HG03378 (cell line): Measurements from ENCODE around the gene GPR89B.
"Not testable (repeated sequence)": the region's sequence is repeated elsewhere in the genome, so short reads cannot be mapped to it uniquely, and the experiment has no call there.

Experiments
- ATAC-seq: cut with Tn5 transposase; IDR thresholded peaks from one replicate; pipeline ENCODE4 v1.9.1; 2021; ENCODE audit warnings: mild to moderate bottlenecking, moderate library complexity; ENCODE audit not compliant: unreplicated experiment

Gene GPR89B

GRCh38 chr1:147935296-147935695, 7.1 kb downstream of the GPR89B start:
- ATAC-seq = not testable (repeated sequence)

- not testable (repeated sequence) for ATAC-seq
Observed at GRCh38 chr1:147940456-147940855, 12.2 kb downstream of the GPR89B start.

DNA sequence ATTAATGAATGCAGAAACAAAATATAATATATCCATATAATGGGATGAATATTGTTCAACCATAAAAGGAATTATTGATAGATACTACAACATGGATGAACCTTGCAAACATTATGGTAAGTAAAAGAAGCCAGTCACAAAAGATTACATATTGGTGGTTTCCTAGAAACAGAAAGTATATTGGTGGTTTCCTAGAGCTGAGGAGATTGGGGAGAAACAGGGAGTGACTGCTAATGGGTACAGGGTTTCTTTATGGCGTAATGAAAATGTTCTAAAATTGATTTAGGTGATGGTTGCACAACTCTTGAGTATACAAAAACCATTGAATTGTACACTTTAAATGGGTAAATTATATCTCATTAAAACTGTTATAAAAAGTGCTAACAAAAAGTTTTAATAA, 14.3 kb downstream of the GPR89B start:
- not testable (repeated sequence) for ATAC-seq

GRCh38 chr1:147949517-147949916, 21.3 kb downstream of the GPR89B start:
- ATAC-seq = not testable (repeated sequence)

DNA sequence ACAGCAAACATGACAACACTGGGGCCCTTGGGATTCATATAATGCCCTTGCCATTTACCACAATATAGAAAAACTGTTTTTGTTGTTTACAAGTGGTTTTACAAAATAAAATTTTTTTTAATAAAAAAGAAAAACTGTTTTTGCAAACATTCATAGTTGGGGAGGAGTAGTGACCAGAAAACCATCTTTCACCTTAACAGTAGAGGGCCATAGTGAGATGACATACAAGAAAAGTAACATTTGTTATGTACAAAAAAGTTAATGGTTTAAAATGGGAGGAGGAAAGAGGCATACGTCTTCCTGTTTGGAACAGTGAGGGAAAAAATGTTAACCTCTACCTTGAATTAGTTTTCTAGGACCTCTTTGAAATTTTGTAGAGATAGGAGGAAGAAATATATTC, 30.7 kb downstream of the GPR89B start:
- not testable (repeated sequence) for ATAC-seq

- ATAC-seq = not testable (repeated sequence)
Observed at GRCh38 chr1:147959680-147960079, 31.5 kb downstream of the GPR89B start.

DNA sequence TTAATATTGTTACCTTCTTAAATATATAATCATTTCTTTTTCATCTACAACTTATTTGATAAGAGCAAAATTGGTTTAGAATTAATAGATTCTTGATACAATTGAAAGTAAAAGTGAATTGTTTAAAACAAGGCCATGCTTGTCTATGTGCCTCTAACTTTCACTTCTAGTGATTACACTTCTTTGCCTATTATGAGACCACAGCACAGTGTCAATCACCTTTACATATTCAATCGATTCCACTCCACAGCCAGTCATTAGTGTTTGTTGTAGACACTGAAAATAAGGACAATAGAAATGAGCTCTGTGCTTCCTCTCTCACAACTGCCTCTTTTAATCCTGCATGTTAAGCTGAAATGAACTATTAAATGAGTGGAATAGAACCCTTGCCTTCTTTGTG, 36.4 kb downstream of the GPR89B start:
- not testable (repeated sequence) for ATAC-seq

- ATAC-seq = not testable (repeated sequence)
Observed at GRCh38 chr1:147966657-147967056, 38.4 kb downstream of the GPR89B start.

DNA sequence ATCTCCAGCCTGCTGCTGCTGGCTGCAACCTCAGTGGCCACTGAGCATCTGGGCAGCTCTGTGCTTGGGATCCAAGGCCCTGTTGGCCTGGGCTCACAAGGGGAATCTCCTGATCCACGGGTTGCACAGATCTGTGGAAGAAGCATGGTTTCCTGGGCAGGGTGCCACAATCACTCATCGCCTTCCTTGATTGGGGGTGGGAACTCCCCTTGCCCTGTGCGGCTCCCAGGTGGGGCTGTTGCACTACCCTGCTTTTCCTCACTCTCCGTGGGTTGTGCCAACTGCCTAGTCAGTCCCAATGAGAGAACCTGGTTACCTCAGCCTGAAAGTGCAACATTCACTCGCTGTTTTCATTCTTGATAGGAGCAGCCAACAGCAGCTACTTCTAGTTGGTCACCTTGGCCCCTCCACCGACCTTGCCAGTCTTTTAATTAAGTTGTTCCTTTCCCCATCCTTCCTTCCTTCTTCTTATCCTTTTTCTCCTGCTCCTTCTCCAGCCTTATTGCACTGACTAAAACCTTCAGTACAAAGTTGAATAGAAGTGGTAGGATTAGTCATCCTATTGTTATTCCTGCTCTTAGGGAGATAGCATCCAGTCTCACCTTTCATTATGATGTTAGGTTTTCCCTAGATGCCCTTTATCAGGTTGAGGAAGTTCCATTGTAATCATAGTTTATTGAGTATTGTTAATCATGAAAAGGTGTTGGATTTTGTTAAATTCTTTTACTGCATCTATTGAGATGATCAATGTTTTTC, 50.9 kb downstream of the GPR89B start:
- ATAC-seq = not testable (repeated sequence)

DNA sequence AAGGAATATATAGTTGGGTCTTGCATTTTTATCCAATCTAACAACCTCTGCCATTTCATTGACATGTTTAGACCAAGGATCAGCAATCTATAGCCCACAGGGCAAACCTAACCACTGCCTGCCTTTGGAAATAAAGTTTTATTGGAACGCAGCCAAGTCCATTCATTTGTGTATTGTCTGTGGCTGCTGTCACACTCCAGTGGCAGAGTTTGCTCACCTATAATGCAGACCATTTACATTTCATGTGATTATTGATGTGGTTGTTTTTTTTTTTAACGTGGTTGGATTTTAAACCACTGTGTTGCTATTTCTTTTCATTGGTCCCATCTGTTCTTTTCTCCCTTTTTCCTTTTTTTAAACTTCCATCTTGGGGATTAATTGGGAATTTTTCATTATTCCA, 57.2 kb downstream of the GPR89B start:
- not testable (repeated sequence) for ATAC-seq

DNA sequence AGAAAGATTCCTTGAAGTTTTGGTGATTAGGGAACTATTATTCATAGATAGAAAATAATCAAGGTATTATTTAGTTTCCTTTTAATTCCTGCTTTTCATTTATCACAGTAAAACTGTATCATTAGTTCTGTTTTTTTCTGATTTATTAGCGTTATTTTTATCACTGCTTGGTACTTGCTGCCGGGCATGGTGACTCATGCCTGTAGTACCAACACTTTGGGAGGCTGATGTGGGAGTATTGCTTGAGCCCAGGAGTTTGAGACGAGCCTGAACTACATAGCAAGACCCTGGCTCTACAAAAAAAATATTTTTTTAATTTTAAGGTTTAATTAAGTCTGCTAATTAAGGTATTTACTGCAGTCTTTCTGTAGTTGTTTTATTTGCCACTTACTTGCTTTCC, 59.7 kb downstream of the GPR89B start:
- not testable (repeated sequence) for ATAC-seq

DNA sequence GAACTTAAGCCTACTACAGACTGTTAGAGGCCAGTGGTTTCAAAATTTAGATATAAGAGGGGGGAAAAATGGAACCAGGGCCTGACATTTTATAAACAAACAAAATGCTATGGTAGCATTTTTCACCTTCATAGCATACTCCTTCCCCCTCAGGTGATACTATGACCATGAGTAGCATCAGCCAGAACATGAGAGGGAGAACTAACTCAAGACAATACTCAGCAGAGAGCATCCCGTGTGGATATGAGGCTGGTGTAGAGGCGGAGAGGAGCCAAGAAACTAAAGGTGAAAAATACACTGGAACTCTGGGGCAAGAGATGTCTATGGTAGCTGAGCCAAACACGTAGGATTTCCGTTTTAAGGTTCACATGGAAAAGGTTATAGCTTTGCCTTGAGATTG, 64.7 kb downstream of the GPR89B start:
- not testable (repeated sequence) for ATAC-seq

GRCh38 chr1:147993400-147993799, 65.2 kb downstream of the GPR89B start:
- ATAC-seq = not testable (repeated sequence)

GRCh38 chr1:147993825-147994615, 65.8 kb downstream of the GPR89B start:
- not testable (repeated sequence) for ATAC-seq

DNA sequence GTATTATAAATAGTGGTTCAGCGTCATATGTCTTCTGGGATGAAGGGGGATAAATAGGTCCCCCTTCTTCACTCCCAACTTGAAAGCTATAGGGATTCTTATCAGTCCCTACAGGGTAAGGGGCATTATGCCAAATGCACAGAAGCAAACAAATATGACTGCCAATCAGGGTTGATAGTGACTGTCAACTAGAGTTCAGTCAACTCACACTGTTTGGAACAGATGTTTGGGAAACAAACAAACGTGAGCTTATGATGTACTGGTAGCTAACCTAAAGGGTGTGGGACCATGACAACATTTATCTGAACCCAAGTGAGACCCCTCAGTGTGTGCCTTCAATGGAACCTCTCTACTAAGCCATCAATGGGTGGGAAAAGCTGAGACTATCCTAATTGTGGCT, 67.9 kb downstream of the GPR89B start:
- ATAC-seq = not testable (repeated sequence)

DNA sequence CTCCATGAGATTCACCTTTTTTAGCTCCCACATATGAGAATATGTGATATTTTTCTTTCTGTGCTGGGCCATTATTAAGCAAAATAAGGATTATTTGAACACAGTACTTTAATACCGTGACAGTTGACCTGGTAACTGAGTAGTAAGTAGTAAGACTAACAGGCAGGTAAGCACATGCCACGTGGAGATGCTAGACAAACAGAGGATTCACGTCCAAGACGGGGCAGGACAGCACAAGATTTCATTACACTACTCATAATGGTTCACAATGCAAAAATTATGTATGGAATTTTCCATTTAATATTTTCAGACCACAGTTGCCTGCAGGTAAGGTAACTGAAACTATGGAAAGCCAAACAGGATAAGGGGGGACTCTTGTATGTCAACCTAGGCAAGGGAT, 79.5 kb downstream of the GPR89B start:
- not testable (repeated sequence) for ATAC-seq

GRCh38 chr1:148010527-148010926, 82.3 kb downstream of the GPR89B start:
- ATAC-seq = no peak

DNA sequence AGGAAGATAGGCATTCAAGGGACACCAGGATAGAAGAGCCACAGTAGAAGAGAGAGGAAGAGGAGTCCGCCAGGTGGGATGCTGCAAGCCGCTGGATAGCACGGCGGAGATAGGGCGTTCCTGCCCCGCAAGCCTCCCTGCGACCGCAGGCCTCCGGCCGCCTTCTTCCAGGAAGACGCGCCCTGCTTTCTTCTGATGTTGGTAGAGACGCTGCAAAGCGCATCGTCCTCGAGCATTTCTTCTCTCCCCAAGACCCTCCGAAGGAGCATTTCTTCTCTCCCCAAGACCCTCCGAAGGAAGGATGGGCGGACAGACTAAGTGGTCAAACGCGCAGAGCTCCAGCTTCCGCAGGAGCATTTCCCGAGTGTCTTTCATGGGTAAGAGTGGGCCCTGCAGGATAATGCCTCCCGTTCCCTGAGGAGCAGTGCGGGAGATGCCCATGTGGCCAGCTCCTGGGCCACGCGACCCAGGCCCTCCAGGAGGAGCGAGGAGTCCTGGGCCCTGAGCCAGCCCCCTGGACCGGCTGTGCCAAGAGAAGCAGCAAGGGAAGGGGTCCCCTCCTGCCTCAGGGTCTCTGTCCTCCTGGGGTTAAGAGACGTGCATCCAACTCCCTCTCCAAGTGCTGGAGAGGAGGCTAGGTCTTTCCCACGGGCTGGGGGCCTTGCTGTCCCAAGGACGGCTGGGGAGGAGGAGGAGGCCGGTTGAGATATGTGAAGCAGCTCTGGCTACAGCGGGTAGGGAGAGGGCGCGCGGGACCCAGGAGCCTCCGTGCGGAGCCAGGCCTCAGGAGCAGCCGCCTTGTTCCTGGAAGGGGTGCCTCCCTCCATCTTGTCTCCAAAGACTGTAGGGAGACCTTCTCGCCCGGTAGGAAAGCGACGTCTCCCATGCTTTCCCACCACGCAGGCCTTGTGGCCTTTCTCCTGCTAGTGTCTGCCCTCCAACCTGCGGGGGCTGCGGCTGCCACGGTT, 85.2 kb downstream of the GPR89B start:
- not testable (repeated sequence) for ATAC-seq

DNA sequence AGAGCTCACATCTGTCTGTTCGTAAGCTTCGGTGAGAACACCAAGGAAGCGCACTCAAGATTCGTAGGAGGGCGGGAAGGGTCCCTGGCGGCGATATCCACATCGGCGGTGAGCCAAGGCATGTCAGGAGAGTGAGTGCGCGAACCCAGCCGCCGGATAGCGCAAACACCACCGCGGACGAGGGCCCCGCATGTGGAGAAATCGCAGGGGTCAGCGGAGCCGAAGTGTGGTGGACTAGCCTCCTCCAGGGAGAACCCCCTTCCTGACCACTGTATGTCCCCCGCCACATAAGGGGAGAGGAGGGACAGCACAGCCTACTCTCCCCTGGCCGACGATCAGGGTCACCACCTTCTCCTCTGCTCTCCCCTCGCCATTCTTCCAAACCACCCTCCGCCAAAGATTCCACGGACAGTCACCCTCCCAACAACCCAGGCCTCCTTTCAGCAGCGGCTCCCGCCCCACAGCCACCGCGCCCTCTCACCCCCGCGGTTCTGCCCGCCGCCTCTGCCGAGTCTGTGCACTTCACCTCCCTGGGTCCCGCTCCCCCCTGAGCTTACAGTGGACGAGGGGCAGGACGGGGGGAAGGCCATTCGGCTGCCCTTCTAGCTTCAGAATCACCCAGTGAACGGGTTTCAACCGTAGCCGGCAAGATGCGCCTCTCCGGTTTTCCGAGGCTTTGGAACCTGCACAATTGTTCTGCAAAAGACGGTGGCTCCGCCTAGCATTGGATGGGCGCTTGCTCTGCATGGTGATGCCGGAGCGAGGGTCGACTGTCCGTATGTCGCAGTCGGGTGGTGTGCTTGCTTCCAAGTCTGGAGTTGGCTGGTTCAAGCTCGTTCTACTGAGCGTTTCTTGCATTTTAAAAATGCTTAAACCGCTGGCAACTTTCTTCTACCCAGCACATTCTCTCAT, 86.3 kb downstream of the GPR89B start:
- ATAC-seq = not testable (repeated sequence)

DNA sequence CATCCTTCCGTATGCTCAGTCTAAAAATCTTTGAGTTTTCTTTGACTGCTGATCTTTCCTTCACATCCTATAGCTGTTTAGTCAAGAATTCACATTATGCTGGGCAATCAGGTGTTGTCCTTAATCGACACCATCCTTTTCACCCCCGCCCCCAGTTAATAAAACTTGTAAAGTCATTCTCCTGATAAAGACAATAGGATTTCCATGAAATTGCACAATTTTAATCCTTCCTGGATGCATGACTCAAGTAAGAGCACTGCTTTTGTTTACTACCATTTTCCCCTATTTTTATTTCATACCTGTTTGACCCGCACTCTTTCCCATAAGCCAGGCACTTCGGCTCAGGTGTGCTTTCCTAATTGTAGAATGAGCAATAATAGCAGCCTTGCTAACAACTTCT, 96.7 kb downstream of the GPR89B start:
- ATAC-seq = not testable (repeated sequence)
